CD8-positive, alpha-beta memory T cell (primary cell): ENCODE results near the gene ITGB4. TPM values are rescaled to one million over a fixed set of nuclear protein-coding genes. Genes with fewer than 3 reads are reported as not detected.

ENCODE experiments used
- CTCF ChIA-PET: fragments of 350-600 bp; sonication (Branson Sonifier 250); formaldehyde crosslinking; loops from one replicate; lab custom pipeline; 2021; ENCODE audit warnings: antibody characterized with exemption; lab: Charles Lee
- POLR2A ChIA-PET: fragments of 350-600 bp; sonication (Branson Sonifier 250); formaldehyde crosslinking; loops from one replicate; lab custom pipeline; 2021; ENCODE audit warnings: antibody characterized with exemption; lab: Charles Lee
- DNase-seq, 5 donors: peaks; one replicate each; pipeline versions ENCODE4 v3.0.0 to v3.0.0-alpha.2; 2020 to 2022; ENCODE audit warnings: mixed read lengths in 1 of 5
- H3K27ac ChIP-seq: one replicate; pipeline ENCODE4 v1.7.0; 2013; ENCODE audit warnings: low read depth, mild to moderate bottlenecking, low read length, moderate library complexity
- H3K27me3 ChIP-seq: 2 replicates; pipeline ENCODE4 v1.7.0; 2013; ENCODE audit warnings: low read length, mild to moderate bottlenecking; ENCODE audit not compliant: insufficient read depth, poor library complexity, severe bottlenecking
- H3K36me3 ChIP-seq: 2 replicates; pipeline ENCODE4 v1.7.0; 2013; ENCODE audit warnings: mild to moderate bottlenecking, low read length, moderate library complexity; ENCODE audit not compliant: insufficient read depth
- H3K4me1 ChIP-seq: 2 replicates; pipeline ENCODE4 v1.7.0; 2013; ENCODE audit warnings: mild to moderate bottlenecking, low read length, moderate library complexity; ENCODE audit not compliant: insufficient read depth
- H3K4me3 ChIP-seq: 2 replicates; pipeline ENCODE4 v1.7.0; 2013; ENCODE audit warnings: mild to moderate bottlenecking, low read length
- H3K9me3 ChIP-seq: 2 replicates; pipeline ENCODE4 v1.7.0; 2013; ENCODE audit warnings: mild to moderate bottlenecking, low read length
- H3K27ac Mint-ChIP-seq, 8 donors: one replicate each; pipeline ENCODE4 v1.8.0; 2020 to 2021; ENCODE audit warnings: mixed read lengths in 8 of 8, mild to moderate bottlenecking in 6 of 8, inconsistent platforms in 3 of 8, moderate library complexity in 3 of 8
- H3K27me3 Mint-ChIP-seq, 2 donors: one replicate each; pipeline ENCODE4 v1.8.0; 2020 to 2021; ENCODE audit warnings: mixed read lengths in 2 of 2, mild to moderate bottlenecking in 1 of 2, moderate library complexity in 1 of 2
- H3K36me3 Mint-ChIP-seq, 3 donors: one replicate each; pipeline ENCODE4 v1.8.0; 2020 to 2021; ENCODE audit warnings: mixed read lengths in 3 of 3, inconsistent platforms in 1 of 3, mild to moderate bottlenecking in 1 of 3
- H3K4me1 Mint-ChIP-seq, 3 donors: one replicate each; pipeline ENCODE4 v1.8.0; 2020 to 2021; ENCODE audit warnings: mixed read lengths in 3 of 3, inconsistent platforms in 1 of 3, mild to moderate bottlenecking in 1 of 3
- H3K4me3 Mint-ChIP-seq, 7 donors: one replicate each; pipeline ENCODE4 v1.8.0; 2020 to 2021; ENCODE audit warnings: mixed read lengths in 7 of 7, mild to moderate bottlenecking in 6 of 7, moderate library complexity in 4 of 7, inconsistent platforms in 2 of 7
- H3K9me3 Mint-ChIP-seq, 5 donors: one replicate each; pipeline ENCODE4 v1.8.0; 2020 to 2022; ENCODE audit warnings: mixed read lengths in 5 of 5, mild to moderate bottlenecking in 3 of 5, moderate library complexity in 2 of 5, inconsistent platforms in 1 of 5
- polyA plus RNA-seq: library from polyadenylated mRNA; unstranded; fragments of 300-500 nt; fragmentation: Illumina TruSeq; gene quantifications from one replicate; pipeline ENCODE4 v1.2.3, GENCODE V29; 2021
- total RNA-seq, 2 experiments: library from RNA; stranded (reverse); gene quantifications; one replicate each; pipeline ENCODE4 v1.2.3, GENCODE V29; 2021

Gene ITGB4
- total and polyA plus RNA-seq, 3 experiments from 2014 or later = 1.5 to 2.1 (median 1.8) TPM

- Mint-ChIP-seq H3K4me1 (peaks cover 9 to 27% (median 12%) of the 10 kb centered on the region in 3 donors), H3K27ac (peak overlapping the region in 1 of 8 donors; percentile 12)
Measured at GRCh38 chr17:75763269-75763607, 42.0 kb downstream of the ITGB4 start.

GRCh38 chr17:75763613-75764416 is 42.6 kb downstream of the ITGB4 start:
- CTCF ChIA-PET = interaction anchor here (0.8 to 5.6 kb wide), 18 partner anchors 9 to 441 kb away, joined by 3 to 63 read pairs (median 9); partner anchors contain the start of genes MRPL38, SMIM5, TRIM47 and WBP2
- no peaks in the 10 kb centered on the region for H3K9me3 ChIP-seq
- DNase-seq = no peak
- peak overlapping the region; percentile 64 for H3K4me3 ChIP-seq
- Mint-ChIP-seq H3K4me1 (peaks cover 9 to 27% (median 12%) of the 10 kb centered on the region in 3 donors), H3K27ac (peak overlapping the region in 2 of 8 donors; percentile 61 to 63), H3K9me3 (no peaks in the 10 kb centered on the region), H3K4me3 (peak overlapping the region; percentile 65 to 90 (median 74)), H3K27me3 (no peaks in the 10 kb centered on the region), H3K36me3 (peaks cover 0 to 10% (median 2%) of the 10 kb centered on the region in 3 donors)
- POLR2A ChIA-PET = interaction anchor here (1.6 to 3.6 kb wide), 6 partner anchors 10 to 141 kb away, joined by 6 to 79 read pairs (median 10); partner anchors contain the start of genes MRPL38, TRIM65, UNK and WBP2
- H3K27ac ChIP-seq = peak overlapping the region; percentile 61
- H3K4me1 ChIP-seq = peaks cover 13% of the 10 kb centered on the region
- H3K27me3 ChIP-seq = no peaks in the 10 kb centered on the region
- H3K36me3 ChIP-seq = no peaks in the 10 kb centered on the region

More at GRCh38 chr17:75763269-75763607, 42.0 kb downstream of the ITGB4 start:
- ChIA-PET POLR2A (interaction anchor here (1.6 to 3.6 kb wide), 3 partner anchors 10 to 21 kb away, joined by 4 to 79 read pairs (median 23); partner anchors contain the start of gene UNK), CTCF (interaction anchor here (1.2 to 5.6 kb wide), 11 partner anchors 9 to 141 kb away, joined by 4 to 63 read pairs (median 9); partner anchors contain the start of genes MRPL38, SMIM5 and WBP2)
- H3K36me3 ChIP-seq = no peaks in the 10 kb centered on the region
- no peak for DNase-seq
- no peaks in the 10 kb centered on the region for H3K27me3 ChIP-seq
- no peaks in the 10 kb centered on the region for H3K9me3 Mint-ChIP-seq
- H3K4me1 ChIP-seq = peaks cover 13% of the 10 kb centered on the region
- peaks cover 0 to 10% (median 2%) of the 10 kb centered on the region in 3 donors for H3K36me3 Mint-ChIP-seq
- no peaks in the 10 kb centered on the region for H3K9me3 ChIP-seq
- H3K4me3 ChIP-seq = no peak overlapping the region
- no peaks in the 10 kb centered on the region for H3K27me3 Mint-ChIP-seq
- H3K4me3 Mint-ChIP-seq = peak overlapping the region in 4 of 7 donors; percentile 17 to 74 (median 54)
- no peak overlapping the region for H3K27ac ChIP-seq

GRCh38 chr17:75764417-75764710 is 43.1 kb downstream of the ITGB4 start:
- Mint-ChIP-seq H3K4me1 (peaks cover 9 to 27% (median 12%) of the 10 kb centered on the region in 3 donors), H3K27ac (peak overlapping the region in 7 of 8 donors; percentile 45 to 79 (median 63)), H3K4me3 (peak overlapping the region; percentile 65 to 90 (median 74)), H3K27me3 (no peaks in the 10 kb centered on the region), H3K36me3 (peaks cover 0 to 6% (median under 1%) of the 10 kb centered on the region in 3 donors), H3K9me3 (no peaks in the 10 kb centered on the region)
- no peaks in the 10 kb centered on the region for H3K9me3 ChIP-seq
- H3K36me3 ChIP-seq = no peaks in the 10 kb centered on the region
- H3K4me1 ChIP-seq = peaks cover 13% of the 10 kb centered on the region
- POLR2A ChIA-PET = interaction anchor here (0.6 to 3.6 kb wide), 9 partner anchors 9 to 140 kb away, joined by 4 to 79 read pairs (median 9); partner anchors contain the start of genes MRPL38, TRIM65, UNK and WBP2
- peak overlapping the region; percentile 61 for H3K27ac ChIP-seq
- H3K27me3 ChIP-seq = no peaks in the 10 kb centered on the region
- no peak for DNase-seq
- CTCF ChIA-PET = interaction anchor here (0.8 to 5.6 kb wide), 20 partner anchors 9 to 441 kb away, joined by 3 to 63 read pairs (median 9); partner anchors contain the start of genes MRPL38, SMIM5, TRIM47 and UNK
- peak overlapping the region; percentile 64 for H3K4me3 ChIP-seq

- Histone ChIP-seq H3K27ac (peak within 1 kb of the TSS; percentile 61), H3K9me3 (no peaks in the 10 kb centered on the region)
- peak within 1 kb of the TSS; percentile 65 to 90 (median 74) for H3K4me3 Mint-ChIP-seq
Measured at GRCh38 chr17:75764711-75765421, 43.6 kb downstream of the ITGB4 start, which contains the start of gene GALK1. GALK1 (minus strand) TSS chr17:75765192; CDS start chr17:75765136, 56 bp downstream.

GRCh38 chr17:75765981-75766380 is 44.7 kb downstream of the ITGB4 start:
- H3K4me3 Mint-ChIP-seq = peak overlapping the region in 6 of 7 donors; percentile 40 to 75 (median 63)
- Histone ChIP-seq H3K27me3 (no peaks in the 10 kb centered on the region), H3K9me3 (no peaks in the 10 kb centered on the region), H3K4me1 (peaks cover 13% of the 10 kb centered on the region), H3K27ac (no peak overlapping the region), H3K36me3 (no peaks in the 10 kb centered on the region), H3K4me3 (no peak overlapping the region)
- H3K27me3 Mint-ChIP-seq = no peaks in the 10 kb centered on the region
- POLR2A ChIA-PET = interaction anchor here (0.7 to 3.6 kb wide), 7 partner anchors 8 to 130 kb away, joined by 3 to 79 read pairs (median 9); partner anchors contain the start of genes TRIM65, UNK and WBP2
- DNase-seq = no peak
- peak overlapping the region in 7 of 8 donors; percentile 11 to 92 (median 51) for H3K27ac Mint-ChIP-seq
- no peaks in the 10 kb centered on the region for H3K9me3 Mint-ChIP-seq
- peaks cover 9 to 27% (median 12%) of the 10 kb centered on the region in 3 donors for H3K4me1 Mint-ChIP-seq
- H3K36me3 Mint-ChIP-seq = peaks cover 0 to 6% (median 0%) of the 10 kb centered on the region in 3 donors
- CTCF ChIA-PET = interaction anchor here (1.1 to 5.6 kb wide), 16 partner anchors 7 to 133 kb away, joined by 3 to 63 read pairs (median 11); partner anchors contain the start of genes SMIM5, TRIM47, UNC13D and UNK

More at GRCh38 chr17:75764711-75765421, 43.6 kb downstream of the ITGB4 start, which contains the start of gene GALK1:
- CTCF ChIA-PET = interaction anchor here (0.8 to 5.6 kb wide), 22 partner anchors 8 to 442 kb away, joined by 3 to 63 read pairs (median 8); partner anchors contain the start of genes MRPL38, SMIM5, TRIM47 and UNC13D
- H3K27ac Mint-ChIP-seq = peak within 1 kb of the TSS; percentile 23 to 92 (median 64)
- H3K27me3 Mint-ChIP-seq = no peaks in the 10 kb centered on the region
- peak within 1 kb of the TSS; percentile 64 for H3K4me3 ChIP-seq
- H3K36me3 Mint-ChIP-seq = peaks cover 0 to 6% (median 0%) of the 10 kb centered on the region in 3 donors
- H3K4me1 Mint-ChIP-seq = peaks cover 9 to 27% (median 12%) of the 10 kb centered on the region in 3 donors
- peak; percentile 66 to 81 (median 68) for DNase-seq
- no peaks in the 10 kb centered on the region for H3K36me3 ChIP-seq
- POLR2A ChIA-PET = interaction anchor here (0.6 to 3.6 kb wide), 13 partner anchors 9 to 140 kb away, joined by 3 to 79 read pairs (median 6); partner anchors contain the start of genes MRPL38, RECQL5, SAP30BP and TRIM65
- H3K9me3 Mint-ChIP-seq = no peaks in the 10 kb centered on the region
- H3K27me3 ChIP-seq = no peaks in the 10 kb centered on the region
- H3K4me1 ChIP-seq = peaks cover 13% of the 10 kb centered on the region

GRCh38 chr17:75767881-75768280 is 46.6 kb downstream of the ITGB4 start:
- Mint-ChIP-seq H3K4me3 (peak overlapping the region in 1 of 7 donors; percentile 13), H3K36me3 (no peaks in the 10 kb centered on the region), H3K27ac (no peak overlapping the region), H3K4me1 (peaks cover 9 to 20% (median 9%) of the 10 kb centered on the region in 3 donors), H3K9me3 (no peaks in the 10 kb centered on the region), H3K27me3 (no peaks in the 10 kb centered on the region)
- H3K4me1 ChIP-seq = peaks cover 13% of the 10 kb centered on the region
- ChIA-PET POLR2A (interaction anchor here (0.8 to 1.7 kb wide), 2 partner anchors 9 to 62 kb away, joined by 3 to 5 read pairs; no protein-coding TSS in a partner anchor), CTCF (interaction anchor here (1.0 kb wide), 1 partner anchor 9 kb away, joined by 4 read pairs; no protein-coding TSS in a partner anchor)
- no peaks in the 10 kb centered on the region for H3K9me3 ChIP-seq
- H3K4me3 ChIP-seq = no peak overlapping the region
- H3K27me3 ChIP-seq = no peaks in the 10 kb centered on the region
- DNase-seq = no peak
- H3K36me3 ChIP-seq = no peaks in the 10 kb centered on the region
- H3K27ac ChIP-seq = no peak overlapping the region

- no peak for DNase-seq
- H3K4me1 ChIP-seq = no peaks in the 10 kb centered on the region
- Mint-ChIP-seq H3K27me3 (no peaks in the 10 kb centered on the region), H3K4me1 (peaks cover 1 to 7% (median 1%) of the 10 kb centered on the region in 3 donors), H3K9me3 (no peaks in the 10 kb centered on the region), H3K4me3 (peak overlapping the region in 1 of 7 donors; percentile 65), H3K27ac (no peak overlapping the region), H3K36me3 (no peaks in the 10 kb centered on the region)
- H3K4me3 ChIP-seq = no peak overlapping the region
- no peaks in the 10 kb centered on the region for H3K9me3 ChIP-seq
- H3K36me3 ChIP-seq = no peaks in the 10 kb centered on the region
- H3K27ac ChIP-seq = no peak overlapping the region
- POLR2A ChIA-PET = no interaction called here
- no peaks in the 10 kb centered on the region for H3K27me3 ChIP-seq
- CTCF ChIA-PET = interaction anchor here (1.2 to 1.4 kb wide), 3 partner anchors 16 to 169 kb away, joined by 3 to 6 read pairs (median 3); no protein-coding TSS in a partner anchor
Measured at GRCh38 chr17:75769536-75769935, 48.3 kb downstream of the ITGB4 start.
